ENCODE results near the gene YRDC.

GRCh38 chr1:37782491-37782890 lies 25.5 kb downstream of the YRDC start:
- TF ChIP-seq POLR2A (IDR thresholded peaks at IDR 0.05) = no peak
- TF ChIP-seq CTCF (IDR thresholded peaks at IDR 0.05) = no peak

Measured in Peyer's patch (tissue), 4 donors.